HG03280 (cell line): ENCODE data around the gene ALB.

Source experiments
- ATAC-seq: cut with Tn5 transposase; IDR thresholded peaks from one replicate; pipeline ENCODE4 v1.9.1; 2021; ENCODE audit warnings: mild to moderate bottlenecking, moderate library complexity; ENCODE audit not compliant: unreplicated experiment

ALB gene

DNA sequence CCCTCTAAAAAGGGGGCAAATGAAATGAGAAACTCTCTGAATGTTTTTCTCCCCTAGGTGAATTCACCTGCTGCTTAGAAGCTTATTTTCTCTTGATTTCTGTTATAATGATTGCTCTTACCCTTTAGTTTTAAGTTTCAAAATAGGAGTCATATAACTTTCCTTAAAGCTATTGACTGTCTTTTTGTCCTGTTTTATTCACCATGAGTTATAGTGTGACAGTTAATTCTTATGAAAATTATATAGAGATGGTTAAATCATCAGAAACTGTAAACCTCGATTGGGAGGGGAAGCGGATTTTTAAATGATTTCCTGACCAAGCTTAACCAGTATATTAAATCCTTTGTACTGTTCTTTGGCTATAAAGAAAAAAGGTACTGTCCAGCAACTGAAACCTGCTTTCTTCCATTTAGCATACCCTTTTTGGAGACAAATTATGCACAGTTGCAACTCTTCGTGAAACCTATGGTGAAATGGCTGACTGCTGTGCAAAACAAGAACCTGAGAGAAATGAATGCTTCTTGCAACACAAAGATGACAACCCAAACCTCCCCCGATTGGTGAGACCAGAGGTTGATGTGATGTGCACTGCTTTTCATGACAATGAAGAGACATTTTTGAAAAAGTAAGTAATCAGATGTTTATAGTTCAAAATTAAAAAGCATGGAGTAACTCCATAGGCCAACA, 4.2 kb downstream of the ALB start:
- no peak for ATAC-seq

DNA sequence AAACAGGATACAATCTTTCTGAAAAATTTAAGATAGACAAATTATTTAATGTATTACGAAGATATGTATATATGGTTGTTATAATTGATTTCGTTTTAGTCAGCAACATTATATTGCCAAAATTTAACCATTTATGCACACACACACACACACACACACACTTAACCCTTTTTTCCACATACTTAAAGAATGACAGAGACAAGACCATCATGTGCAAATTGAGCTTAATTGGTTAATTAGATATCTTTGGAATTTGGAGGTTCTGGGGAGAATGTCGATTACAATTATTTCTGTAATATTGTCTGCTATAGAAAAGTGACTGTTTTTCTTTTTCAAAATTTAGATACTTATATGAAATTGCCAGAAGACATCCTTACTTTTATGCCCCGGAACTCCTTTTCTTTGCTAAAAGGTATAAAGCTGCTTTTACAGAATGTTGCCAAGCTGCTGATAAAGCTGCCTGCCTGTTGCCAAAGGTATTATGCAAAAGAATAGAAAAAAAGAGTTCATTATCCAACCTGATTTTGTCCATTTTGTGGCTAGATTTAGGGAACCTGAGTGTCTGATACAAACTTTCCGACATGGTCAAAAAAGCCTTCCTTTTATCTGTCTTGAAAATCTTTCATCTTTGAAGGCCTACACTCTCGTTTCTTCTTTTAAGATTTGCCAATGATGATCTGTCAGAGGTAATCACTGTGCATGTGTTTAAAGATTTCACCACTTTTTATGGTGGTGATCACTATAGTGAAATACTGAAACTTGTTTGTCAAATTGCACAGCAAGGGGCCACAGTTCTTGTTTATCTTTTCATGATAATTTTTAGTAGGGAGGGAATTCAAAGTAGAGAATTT, 5.2 kb downstream of the ALB start:
- ATAC-seq = no peak

DNA sequence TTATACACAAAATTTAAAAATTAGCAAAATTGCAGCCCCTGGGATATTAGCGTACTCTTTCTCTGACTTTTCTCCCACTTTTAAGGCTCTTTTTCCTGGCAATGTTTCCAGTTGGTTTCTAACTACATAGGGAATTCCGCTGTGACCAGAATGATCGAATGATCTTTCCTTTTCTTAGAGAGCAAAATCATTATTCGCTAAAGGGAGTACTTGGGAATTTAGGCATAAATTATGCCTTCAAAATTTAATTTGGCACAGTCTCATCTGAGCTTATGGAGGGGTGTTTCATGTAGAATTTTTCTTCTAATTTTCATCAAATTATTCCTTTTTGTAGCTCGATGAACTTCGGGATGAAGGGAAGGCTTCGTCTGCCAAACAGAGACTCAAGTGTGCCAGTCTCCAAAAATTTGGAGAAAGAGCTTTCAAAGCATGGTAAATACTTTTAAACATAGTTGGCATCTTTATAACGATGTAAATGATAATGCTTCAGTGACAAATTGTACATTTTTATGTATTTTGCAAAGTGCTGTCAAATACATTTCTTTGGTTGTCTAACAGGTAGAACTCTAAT, 6.0 kb downstream of the ALB start:
- ATAC-seq = no peak

DNA sequence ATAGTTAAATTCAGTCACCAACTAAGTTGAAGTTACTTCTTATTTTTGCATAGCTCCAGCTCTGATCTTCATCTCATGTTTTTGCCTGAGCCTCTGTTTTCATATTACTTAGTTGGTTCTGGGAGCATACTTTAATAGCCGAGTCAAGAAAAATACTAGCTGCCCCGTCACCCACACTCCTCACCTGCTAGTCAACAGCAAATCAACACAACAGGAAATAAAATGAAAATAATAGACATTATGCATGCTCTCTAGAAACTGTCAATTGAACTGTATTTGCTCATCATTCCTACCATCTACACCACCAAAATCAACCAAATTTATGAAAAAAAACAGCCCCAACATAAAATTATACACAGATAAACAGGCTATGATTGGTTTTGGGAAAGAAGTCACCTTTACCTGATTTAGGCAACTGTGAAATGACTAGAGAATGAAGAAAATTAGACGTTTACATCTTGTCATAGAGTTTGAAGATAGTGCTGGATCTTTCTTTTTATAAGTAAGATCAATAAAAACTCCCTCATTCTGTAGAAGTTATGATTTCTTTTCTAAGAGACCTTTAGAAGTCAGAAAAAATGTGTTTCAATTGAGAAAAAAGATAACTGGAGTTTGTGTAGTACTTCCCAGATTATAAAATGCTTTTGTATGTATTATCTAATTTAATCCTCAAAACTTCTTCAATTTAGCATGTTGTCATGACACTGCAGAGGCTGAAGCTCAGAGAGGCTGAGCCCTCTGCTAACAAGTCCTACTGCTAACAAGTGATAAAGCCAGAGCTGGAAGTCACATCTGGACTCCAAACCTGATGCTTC, 7.0 kb downstream of the ALB start:
- no peak for ATAC-seq

GRCh38 chr4:73411731-73412414, 7.8 kb downstream of the ALB start:
- no peak for ATAC-seq

- no peak for ATAC-seq
Measured at GRCh38 chr4:73413294-73413755, 9.2 kb downstream of the ALB start.

DNA sequence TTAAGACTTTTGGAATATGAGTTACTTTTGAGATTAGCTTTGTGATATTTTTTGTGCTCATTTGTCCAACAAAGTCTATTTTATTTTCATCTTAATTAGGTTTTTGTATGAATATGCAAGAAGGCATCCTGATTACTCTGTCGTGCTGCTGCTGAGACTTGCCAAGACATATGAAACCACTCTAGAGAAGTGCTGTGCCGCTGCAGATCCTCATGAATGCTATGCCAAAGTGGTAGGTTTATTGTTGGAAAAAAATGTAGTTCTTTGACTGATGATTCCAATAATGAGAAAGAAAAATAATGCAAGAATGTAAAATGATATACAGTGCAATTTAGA, 10.8 kb downstream of the ALB start:
- no peak for ATAC-seq

DNA sequence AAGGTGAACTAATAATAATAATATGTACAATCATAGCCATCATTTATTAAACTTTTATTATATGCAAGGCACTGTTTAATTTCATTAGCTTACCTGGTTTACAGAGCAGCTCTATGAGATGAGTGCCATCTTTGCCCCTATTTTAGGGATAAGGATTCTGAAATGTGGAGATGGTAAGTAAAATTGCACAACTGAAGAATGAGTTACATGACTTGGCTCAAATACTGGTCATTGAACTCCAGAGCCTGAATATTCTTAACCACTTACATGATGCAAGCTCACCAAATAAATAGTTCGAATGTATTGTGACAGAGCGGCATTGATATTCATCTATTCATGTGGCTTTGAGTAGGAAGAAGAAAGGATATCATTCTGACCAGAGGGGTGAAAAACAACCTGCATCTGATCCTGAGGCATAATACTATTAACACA, 11.7 kb downstream of the ALB start:
- ATAC-seq = no peak

DNA sequence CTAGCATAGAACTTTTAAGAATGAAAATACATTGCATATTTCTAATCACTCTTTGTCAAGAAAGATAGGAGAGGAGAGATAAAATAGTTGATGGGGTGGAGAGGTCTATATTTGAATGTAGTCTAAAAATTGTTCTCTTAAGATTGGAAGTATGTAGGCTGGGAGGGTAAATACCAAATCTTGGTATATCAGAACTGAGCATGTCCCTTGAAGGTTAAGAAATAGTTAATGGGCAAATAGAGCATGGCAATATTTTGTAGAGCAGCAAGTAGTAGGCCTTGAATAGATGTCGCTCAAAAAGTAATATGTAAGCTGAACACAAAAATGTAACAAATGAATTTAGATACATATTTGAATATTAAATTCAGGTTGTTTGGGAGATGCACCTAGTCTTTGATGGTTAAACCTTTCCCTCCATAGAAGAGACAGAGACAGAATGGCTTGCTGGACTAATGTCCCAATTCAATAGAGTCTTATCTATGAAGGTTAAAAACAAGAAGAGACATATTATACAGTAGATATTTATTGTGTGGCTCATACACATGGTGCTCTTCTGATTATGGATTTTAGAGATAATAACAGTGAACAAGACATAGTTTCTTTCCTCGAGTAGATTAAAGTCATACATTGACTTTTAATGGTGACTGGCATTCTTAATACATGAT, 12.5 kb downstream of the ALB start:
- ATAC-seq = no peak

DNA sequence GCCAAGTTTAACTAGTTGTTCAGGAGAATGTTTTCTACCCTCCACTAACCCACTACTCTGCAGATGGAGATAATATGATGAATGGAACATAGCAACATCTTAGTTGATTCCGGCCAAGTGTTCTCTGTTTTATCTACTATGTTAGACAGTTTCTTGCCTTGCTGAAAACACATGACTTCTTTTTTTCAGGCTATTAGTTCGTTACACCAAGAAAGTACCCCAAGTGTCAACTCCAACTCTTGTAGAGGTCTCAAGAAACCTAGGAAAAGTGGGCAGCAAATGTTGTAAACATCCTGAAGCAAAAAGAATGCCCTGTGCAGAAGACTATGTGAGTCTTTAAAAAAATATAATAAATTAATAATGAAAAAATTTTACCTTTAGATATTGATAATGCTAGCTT, 13.3 kb downstream of the ALB start:
- no peak for ATAC-seq

- ATAC-seq = no peak
Measured at GRCh38 chr4:73417973-73418372, 13.9 kb downstream of the ALB start.

DNA sequence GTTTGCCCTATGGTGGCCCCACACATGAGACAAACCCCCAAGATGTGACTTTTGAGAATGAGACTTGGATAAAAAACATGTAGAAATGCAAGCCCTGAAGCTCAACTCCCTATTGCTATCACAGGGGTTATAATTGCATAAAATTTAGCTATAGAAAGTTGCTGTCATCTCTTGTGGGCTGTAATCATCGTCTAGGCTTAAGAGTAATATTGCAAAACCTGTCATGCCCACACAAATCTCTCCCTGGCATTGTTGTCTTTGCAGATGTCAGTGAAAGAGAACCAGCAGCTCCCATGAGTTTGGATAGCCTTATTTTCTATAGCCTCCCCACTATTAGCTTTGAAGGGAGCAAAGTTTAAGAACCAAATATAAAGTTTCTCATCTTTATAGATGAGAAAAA, 14.6 kb downstream of the ALB start:
- no peak for ATAC-seq

DNA sequence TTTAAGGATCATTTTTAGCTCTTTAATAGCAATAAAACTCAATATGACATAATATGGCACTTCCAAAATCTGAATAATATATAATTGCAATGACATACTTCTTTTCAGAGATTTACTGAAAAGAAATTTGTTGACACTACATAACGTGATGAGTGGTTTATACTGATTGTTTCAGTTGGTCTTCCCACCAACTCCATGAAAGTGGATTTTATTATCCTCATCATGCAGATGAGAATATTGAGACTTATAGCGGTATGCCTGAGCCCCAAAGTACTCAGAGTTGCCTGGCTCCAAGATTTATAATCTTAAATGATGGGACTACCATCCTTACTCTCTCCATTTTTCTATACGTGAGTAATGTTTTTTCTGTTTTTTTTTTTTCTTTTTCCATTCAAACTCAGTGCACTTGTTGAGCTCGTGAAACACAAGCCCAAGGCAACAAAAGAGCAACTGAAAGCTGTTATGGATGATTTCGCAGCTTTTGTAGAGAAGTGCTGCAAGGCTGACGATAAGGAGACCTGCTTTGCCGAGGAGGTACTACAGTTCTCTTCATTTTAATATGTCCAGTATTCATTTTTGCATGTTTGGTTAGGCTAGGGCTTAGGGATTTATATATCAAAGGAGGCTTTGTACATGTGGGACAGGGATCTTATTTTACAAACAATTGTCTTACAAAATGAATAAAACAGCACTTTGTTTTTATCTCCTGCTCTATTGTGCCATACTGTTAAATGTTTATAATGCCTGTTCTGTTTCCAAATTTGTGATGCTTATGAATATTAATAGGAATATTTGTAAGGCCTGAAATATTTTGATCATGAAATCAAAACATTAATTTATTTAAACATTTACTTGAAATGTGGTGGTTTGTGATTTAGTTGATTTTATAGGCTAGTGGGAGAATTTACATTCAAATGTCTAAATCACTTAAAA, 15.3 kb downstream of the ALB start:
- no peak for ATAC-seq

GRCh38 chr4:73420615-73421014, 16.5 kb downstream of the ALB start:
- no peak for ATAC-seq

- no peak for ATAC-seq
Measured at GRCh38 chr4:73421708-73422457, 17.8 kb downstream of the ALB start.

GRCh38 chr4:73422458-73422752, 18.3 kb downstream of the ALB start:
- no peak for ATAC-seq

DNA sequence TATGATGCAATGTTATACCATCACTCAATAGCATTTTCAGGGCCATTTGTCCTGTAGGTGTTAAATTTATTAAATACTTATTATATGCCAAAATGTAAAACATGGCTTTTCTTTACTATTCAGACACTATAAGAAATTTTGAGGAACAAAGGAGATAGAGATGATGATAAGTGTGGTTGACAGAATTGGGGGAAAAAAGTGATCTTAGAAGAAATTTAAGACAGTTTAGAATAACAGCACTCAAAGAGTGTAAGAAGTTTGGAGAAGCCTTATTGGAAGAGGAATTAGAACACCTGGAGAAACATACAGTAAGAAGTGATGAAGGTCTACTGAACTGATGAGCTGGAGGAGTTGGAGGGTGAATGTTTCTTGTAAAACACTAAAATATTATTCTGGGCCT, 19.1 kb downstream of the ALB start:
- ATAC-seq = no peak

DNA sequence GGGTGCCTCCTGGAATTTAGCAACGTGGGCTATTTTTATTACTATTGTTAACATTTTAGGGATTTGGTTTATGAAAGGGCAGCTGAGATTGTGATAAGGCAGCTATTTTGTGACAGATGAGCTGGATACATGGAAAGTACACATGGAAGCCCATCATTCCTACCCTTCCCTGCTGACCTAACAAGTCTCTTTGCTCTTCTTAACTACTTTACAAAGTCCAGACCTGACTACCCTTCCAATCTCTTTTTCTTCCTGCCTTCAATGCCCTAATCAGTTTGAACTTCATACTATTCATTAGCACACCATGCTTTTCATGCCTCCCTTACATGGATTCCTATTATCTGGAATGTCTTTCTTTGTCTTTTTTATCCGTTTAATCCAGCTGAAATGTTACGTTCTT, 22.6 kb downstream of the ALB start:
- ATAC-seq = no peak

GRCh38 chr4:73429118-73429517, 25.0 kb downstream of the ALB start:
- no peak for ATAC-seq
